SJCRH30 (cell line): ENCODE data around the gene RNF121. TPM values are rescaled to one million over a fixed set of nuclear protein-coding genes. Genes with fewer than 3 reads are reported as not detected.
A peak's percentile ranks its signal among the peaks of the same experiment; 100 is the strongest.

Experiments
- DNase-seq, 2 experiments: peaks; one replicate each; pipeline ENCODE4 v3.0.0-alpha.2; 2015 to 2020
- H3K27ac ChIP-seq: fragments of 250-450 bp; sonication (Bioruptor Pico); 2 replicates; pipeline ENCODE4 v1.5.1; 2020; ENCODE audit warnings: mild to moderate bottlenecking, moderate library complexity
- H3K27me3 ChIP-seq: fragments of 250-450 bp; sonication (Bioruptor Pico); 2 replicates; pipeline ENCODE4 v1.5.1; 2020; ENCODE audit warnings: mild to moderate bottlenecking, moderate library complexity
- H3K36me3 ChIP-seq: fragments of 250-450 bp; sonication (Bioruptor Pico); 2 replicates; pipeline ENCODE4 v1.5.1; 2020; ENCODE audit warnings: mild to moderate bottlenecking, moderate library complexity
- H3K4me1 ChIP-seq: fragments of 250-450 bp; sonication (Bioruptor Pico); 2 replicates; pipeline ENCODE4 v1.5.1; 2020; ENCODE audit warnings: mild to moderate bottlenecking, moderate library complexity
- H3K4me3 ChIP-seq: fragments of 250-450 bp; sonication (Bioruptor Pico); 2 replicates; pipeline ENCODE4 v1.5.1; 2020; ENCODE audit warnings: mild to moderate bottlenecking, moderate library complexity
- H3K9me3 ChIP-seq: fragments of 250-450 bp; sonication (Bioruptor Pico); replicated peaks from 2 replicates; pipeline ENCODE4 v1.5.1; 2020; ENCODE audit warnings: mild to moderate bottlenecking, moderate library complexity
- total RNA-seq: library from RNA; depleted of rRNA; stranded (reverse); fragments of >200 nt; shearing (Covaris generic); gene quantifications from 2 replicates; pipeline ENCODE4 v1.2.3, GENCODE V29; 2014

The RNF121 gene
- total RNA-seq, 1 experiment from 2014 or later: 34.6 TPM

DNA sequence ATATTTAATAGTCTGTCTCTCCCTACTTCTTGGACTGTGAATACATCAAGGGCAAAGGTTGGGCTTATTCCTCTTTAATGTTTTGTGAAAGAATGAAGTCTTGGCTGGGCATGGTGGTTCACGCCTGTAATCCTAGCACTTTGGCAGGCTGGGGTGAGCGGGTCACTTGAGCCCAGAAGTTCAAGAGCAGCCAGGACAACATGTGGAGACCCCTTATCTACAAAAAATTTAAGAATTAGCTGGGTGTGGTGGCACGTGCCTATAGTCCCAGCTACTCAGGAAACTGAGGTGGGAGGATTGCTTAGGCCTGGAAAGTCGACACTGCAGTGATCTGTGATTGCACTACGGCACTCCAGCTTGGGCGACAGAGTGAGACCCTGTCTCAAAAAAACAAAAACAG, 20.2 kb downstream of the RNF121 start:
- no peak for DNase-seq
- H3K27me3 ChIP-seq: no peaks in the 10 kb centered on the region
- no peaks in the 10 kb centered on the region for H3K9me3 ChIP-seq
- H3K4me1 ChIP-seq: no peaks in the 10 kb centered on the region
- H3K27ac ChIP-seq: no peak overlapping the region
- peaks cover 4% of the 10 kb centered on the region; the same call in 1 of the 2 replicates for H3K36me3 ChIP-seq
- H3K4me3 ChIP-seq: no peak overlapping the region

GRCh38 chr11:71951741-71952310, 23.0 kb downstream of the RNF121 start:
- no peak for DNase-seq
- Histone ChIP-seq H3K27ac (no peak overlapping the region), H3K36me3 (no peaks in the 10 kb centered on the region), H3K9me3 (no peaks in the 10 kb centered on the region), H3K4me1 (no peaks in the 10 kb centered on the region), H3K4me3 (no peak overlapping the region), H3K27me3 (no peaks in the 10 kb centered on the region)

DNA sequence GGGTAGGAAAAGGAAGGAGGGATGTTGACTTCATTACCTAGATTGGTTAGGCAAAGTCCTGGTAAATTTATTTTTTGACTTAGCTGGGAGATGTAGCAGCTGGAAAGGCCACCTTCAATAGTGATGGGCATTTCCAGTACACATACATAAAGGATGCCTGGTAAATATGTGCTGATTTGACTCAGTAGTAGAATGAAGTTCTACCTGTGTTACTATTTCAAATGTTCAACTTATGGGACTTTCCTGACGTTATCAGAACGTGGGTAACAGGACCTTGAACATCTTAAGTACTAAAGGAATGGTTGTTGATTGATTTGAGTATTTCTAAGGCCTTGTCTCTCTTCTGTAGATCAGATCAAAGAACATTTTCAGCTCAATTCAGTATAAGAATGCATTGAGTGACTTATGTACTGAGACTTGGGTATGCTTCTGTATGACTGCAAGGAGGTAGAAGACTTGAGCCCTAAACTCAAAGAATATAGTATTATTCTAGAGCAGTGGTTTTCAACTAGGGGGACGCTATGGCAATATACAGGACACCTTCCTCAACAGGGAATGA, 27.1 kb downstream of the RNF121 start:
- no peak for DNase-seq
- no peak overlapping the region for H3K27ac ChIP-seq
- no peaks in the 10 kb centered on the region for H3K4me1 ChIP-seq
- no peaks in the 10 kb centered on the region for H3K27me3 ChIP-seq
- peaks cover 14% of the 10 kb centered on the region for H3K36me3 ChIP-seq
- H3K9me3 ChIP-seq: no peaks in the 10 kb centered on the region
- no peak overlapping the region for H3K4me3 ChIP-seq

- H3K27ac ChIP-seq: no peak overlapping the region
- no peaks in the 10 kb centered on the region for H3K4me1 ChIP-seq
- DNase-seq: no peak
Measured at GRCh38 chr11:71962428-71963038, 33.7 kb downstream of the RNF121 start.

GRCh38 chr11:71963468-71963867, 34.6 kb downstream of the RNF121 start:
- no peaks in the 10 kb centered on the region for H3K9me3 ChIP-seq
- H3K27me3 ChIP-seq: no peaks in the 10 kb centered on the region
- peaks cover 40% of the 10 kb centered on the region for H3K36me3 ChIP-seq
- H3K27ac ChIP-seq: no peak overlapping the region
- H3K4me3 ChIP-seq: no peak overlapping the region
- no peaks in the 10 kb centered on the region for H3K4me1 ChIP-seq
- DNase-seq: no peak

More at GRCh38 chr11:71962428-71963038, 33.7 kb downstream of the RNF121 start:
- Histone ChIP-seq H3K4me3 (no peak overlapping the region), H3K9me3 (no peaks in the 10 kb centered on the region), H3K27me3 (no peaks in the 10 kb centered on the region), H3K36me3 (peaks cover 36% of the 10 kb centered on the region)

GRCh38 chr11:71964641-71965040, 35.8 kb downstream of the RNF121 start:
- peaks cover 45% of the 10 kb centered on the region for H3K36me3 ChIP-seq
- H3K4me3 ChIP-seq: no peak overlapping the region
- H3K27me3 ChIP-seq: no peaks in the 10 kb centered on the region
- no peak for DNase-seq
- H3K27ac ChIP-seq: no peak overlapping the region
- H3K4me1 ChIP-seq: no peaks in the 10 kb centered on the region
- H3K9me3 ChIP-seq: no peaks in the 10 kb centered on the region

GRCh38 chr11:71971680-71972079, 42.8 kb downstream of the RNF121 start:
- Histone ChIP-seq H3K36me3 (peaks cover 29% of the 10 kb centered on the region), H3K9me3 (no peaks in the 10 kb centered on the region), H3K27me3 (no peaks in the 10 kb centered on the region), H3K4me3 (no peak overlapping the region), H3K4me1 (no peaks in the 10 kb centered on the region), H3K27ac (no peak overlapping the region)
- no peak for DNase-seq

GRCh38 chr11:71976551-71976950, 47.7 kb downstream of the RNF121 start:
- Histone ChIP-seq H3K36me3 (peaks cover 20% of the 10 kb centered on the region), H3K9me3 (no peaks in the 10 kb centered on the region), H3K27ac (no peak overlapping the region), H3K27me3 (no peaks in the 10 kb centered on the region), H3K4me3 (no peak overlapping the region), H3K4me1 (no peaks in the 10 kb centered on the region)
- DNase-seq: no peak

DNA sequence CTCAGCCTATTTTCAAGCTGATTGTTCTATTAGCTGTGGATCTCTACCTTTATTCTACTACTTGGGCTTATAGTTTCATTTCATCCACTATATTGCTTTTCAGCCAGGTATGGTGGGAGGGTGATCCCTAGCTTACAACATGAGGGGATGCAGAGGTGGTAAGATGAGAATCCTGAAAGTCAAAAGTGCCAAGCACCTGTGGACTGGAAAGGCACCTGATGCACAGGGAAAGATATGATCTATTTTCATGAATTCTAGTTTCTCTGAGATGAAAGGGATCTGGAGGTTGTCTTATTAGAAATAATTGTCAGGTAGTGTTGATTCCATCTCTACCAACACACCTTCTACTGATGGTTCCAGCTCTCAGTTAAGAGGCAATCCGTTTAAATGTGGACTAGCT, 48.2 kb downstream of the RNF121 start:
- no peak overlapping the region for H3K27ac ChIP-seq

GRCh38 chr11:71977743-71978418, 49.0 kb downstream of the RNF121 start:
- Histone ChIP-seq H3K27ac (no peak overlapping the region), H3K4me1 (no peaks in the 10 kb centered on the region), H3K36me3 (peaks cover 14% of the 10 kb centered on the region; the same call in 1 of the 2 replicates), H3K27me3 (no peaks in the 10 kb centered on the region), H3K9me3 (no peaks in the 10 kb centered on the region), H3K4me3 (no peak overlapping the region)
- peak in 1 of 2 experiments; percentile 35 for DNase-seq

More for the DNA sequence above, 48.2 kb downstream of the RNF121 start:
- H3K4me1 ChIP-seq: no peaks in the 10 kb centered on the region
- H3K27me3 ChIP-seq: no peaks in the 10 kb centered on the region
- peaks cover 15% of the 10 kb centered on the region; the same call in 1 of the 2 replicates for H3K36me3 ChIP-seq
- no peaks in the 10 kb centered on the region for H3K9me3 ChIP-seq
- DNase-seq: no peak
- no peak overlapping the region for H3K4me3 ChIP-seq

- Histone ChIP-seq H3K9me3 (no peaks in the 10 kb centered on the region), H3K36me3 (peaks cover 19% of the 10 kb centered on the region), H3K4me1 (no peaks in the 10 kb centered on the region), H3K27me3 (no peaks in the 10 kb centered on the region), H3K4me3 (no peak overlapping the region), H3K27ac (no peak overlapping the region)
- DNase-seq: no peak
Measured at GRCh38 chr11:71979094-71979493, 50.2 kb downstream of the RNF121 start.

- Histone ChIP-seq H3K4me1 (no peaks in the 10 kb centered on the region), H3K36me3 (peaks cover 19% of the 10 kb centered on the region), H3K27ac (no peak overlapping the region), H3K4me3 (no peak overlapping the region), H3K27me3 (no peaks in the 10 kb centered on the region), H3K9me3 (no peaks in the 10 kb centered on the region)
- no peak for DNase-seq
Measured at GRCh38 chr11:71979602-71980001, 50.8 kb downstream of the RNF121 start.

GRCh38 chr11:71986131-71986530, 57.3 kb downstream of the RNF121 start:
- Histone ChIP-seq H3K9me3 (no peaks in the 10 kb centered on the region), H3K4me1 (no peaks in the 10 kb centered on the region), H3K36me3 (peaks cover 10% of the 10 kb centered on the region), H3K4me3 (no peak overlapping the region), H3K27me3 (no peaks in the 10 kb centered on the region), H3K27ac (no peak overlapping the region)
- DNase-seq: no peak

DNA sequence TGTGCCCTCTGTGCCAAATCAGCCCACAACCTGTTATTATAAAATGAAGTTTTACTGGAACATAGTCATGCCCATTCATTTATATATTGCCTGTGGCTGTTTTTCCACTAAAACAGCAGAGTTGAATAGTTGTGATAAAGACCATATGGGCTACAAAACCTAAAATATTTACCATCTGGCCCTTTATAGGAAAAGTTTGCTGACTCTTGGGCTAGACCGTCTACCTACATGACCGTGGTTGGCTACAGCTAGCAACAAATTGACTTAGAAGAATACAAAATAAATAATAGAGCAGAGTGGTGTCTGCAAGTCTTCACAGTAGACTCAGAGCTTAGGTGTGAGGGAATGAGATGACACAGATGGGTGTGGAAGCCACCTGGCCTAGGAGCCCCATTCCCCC, 58.7 kb downstream of the RNF121 start:
- H3K4me3 ChIP-seq: no peak overlapping the region
- no peaks in the 10 kb centered on the region for H3K4me1 ChIP-seq
- H3K9me3 ChIP-seq: no peaks in the 10 kb centered on the region
- no peaks in the 10 kb centered on the region for H3K27me3 ChIP-seq
- H3K36me3 ChIP-seq: peaks cover 10% of the 10 kb centered on the region
- H3K27ac ChIP-seq: no peak overlapping the region
- DNase-seq: no peak

DNA sequence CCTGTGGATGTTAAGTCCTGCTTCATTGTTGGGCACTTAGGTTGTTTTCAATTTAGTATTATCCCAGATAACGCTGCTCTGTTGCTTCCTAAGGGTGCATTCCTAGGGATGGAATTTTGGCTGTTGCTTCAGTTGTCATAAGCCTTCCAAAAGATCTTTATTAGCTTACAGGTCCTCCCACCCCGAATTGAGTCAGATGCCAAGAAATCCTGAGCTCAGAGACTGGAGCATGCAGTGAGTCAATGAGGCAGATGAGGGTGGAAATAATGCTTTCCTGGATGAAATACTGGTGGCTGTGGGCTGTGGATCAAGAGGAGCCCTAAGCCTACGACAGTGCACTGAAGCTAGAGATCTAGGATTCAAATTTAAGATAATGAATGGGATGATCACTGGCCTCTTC, 59.2 kb downstream of the RNF121 start:
- no peak overlapping the region for H3K4me3 ChIP-seq
- no peak for DNase-seq
- no peaks in the 10 kb centered on the region for H3K4me1 ChIP-seq
- H3K27me3 ChIP-seq: no peaks in the 10 kb centered on the region
- no peak overlapping the region for H3K27ac ChIP-seq
- no peaks in the 10 kb centered on the region for H3K9me3 ChIP-seq
- H3K36me3 ChIP-seq: peaks cover 10% of the 10 kb centered on the region
